Ectodermal cell (in vitro differentiated cells): Measurements from ENCODE around the gene RYR3.

Experiments used
- H3K27ac ChIP-seq: 2 replicates; pipeline ENCODE4 v1.7.0; 2013; ENCODE audit warnings: mild to moderate bottlenecking, low read depth, low read length; ENCODE audit not compliant: insufficient read depth, poor library complexity, severe bottlenecking
- H3K27me3 ChIP-seq: 2 replicates; pipeline ENCODE4 v1.7.0; 2013; ENCODE audit warnings: mild to moderate bottlenecking, low read length; ENCODE audit not compliant: insufficient read depth, control insufficient read depth, poor library complexity, severe bottlenecking
- H3K36me3 ChIP-seq: one replicate; pipeline ENCODE4 v1.7.0; 2013; ENCODE audit warnings: low read length; ENCODE audit not compliant: control insufficient read depth, insufficient read depth
- H3K4me1 ChIP-seq: one replicate; pipeline ENCODE4 v1.7.0; 2013; ENCODE audit warnings: low read length; ENCODE audit not compliant: control insufficient read depth, insufficient read depth
- H3K4me3 ChIP-seq: 2 replicates; pipeline ENCODE4 v1.7.0; 2013; ENCODE audit warnings: low read depth, low read length, control low read depth; ENCODE audit not compliant: insufficient read depth
- H3K9me3 ChIP-seq: 2 replicates; pipeline ENCODE4 v1.7.0; 2013; ENCODE audit warnings: mild to moderate bottlenecking, low read length, moderate library complexity; ENCODE audit not compliant: control insufficient read depth
- WGBS, 2 experiments: methylation state at CpG; one replicate each; pipeline ENCODE4 v1.1.7; 2013; ENCODE audit warnings: missing lambda C conversion rate in 2 of 2; 5-methylcytosine and 5-hydroxymethylcytosine counted together

The RYR3 gene

DNA sequence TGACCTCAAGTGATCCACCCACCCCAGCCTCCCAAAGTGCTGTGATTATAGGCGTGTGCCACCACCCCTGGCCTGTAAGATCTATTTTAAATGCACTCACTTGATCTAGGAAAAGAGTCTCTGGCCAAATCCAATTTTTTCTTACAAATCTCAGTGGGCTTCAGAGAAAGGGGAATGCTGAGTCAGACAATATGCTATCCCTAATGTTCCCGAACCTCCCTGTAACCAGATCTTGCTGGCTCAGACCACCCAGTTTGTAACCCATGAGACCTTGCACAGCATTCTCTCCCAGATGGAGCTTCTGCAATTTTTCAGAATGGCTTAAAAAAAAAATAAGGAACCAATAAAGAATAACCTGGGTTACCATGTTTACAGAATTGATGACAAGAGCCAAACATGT, 205.8 kb downstream of the RYR3 start:
- H3K9me3 ChIP-seq = no peaks in the 10 kb centered on the region
- no peaks in the 10 kb centered on the region for H3K27me3 ChIP-seq
- no peaks in the 10 kb centered on the region for H3K36me3 ChIP-seq
- H3K27ac ChIP-seq = no peak overlapping the region
- WGBS, 2 experiments = 84 to 88% methylated on average over 2 of the region's 2 CpGs
- no peaks in the 10 kb centered on the region for H3K4me1 ChIP-seq
- H3K4me3 ChIP-seq = no peak overlapping the region

DNA sequence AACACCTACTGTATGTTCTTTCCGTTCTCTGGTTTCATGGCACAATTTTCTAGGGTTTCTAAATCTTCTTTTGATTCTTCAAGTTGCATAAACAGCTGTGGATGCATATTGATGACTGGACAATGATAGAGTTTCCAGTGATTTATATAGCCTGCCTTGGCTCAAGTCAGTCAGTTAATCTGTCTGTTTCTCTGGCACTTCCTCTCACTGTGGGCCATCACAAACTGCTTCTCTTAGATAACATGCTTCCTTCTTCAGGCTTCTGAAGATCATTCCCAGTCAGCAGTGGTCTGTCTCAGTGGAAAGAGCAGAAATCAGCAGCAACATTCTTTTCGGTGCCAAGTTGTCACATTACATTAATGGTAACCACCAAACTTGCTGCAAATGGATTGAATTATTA, 207.2 kb downstream of the RYR3 start:
- no peaks in the 10 kb centered on the region for H3K4me1 ChIP-seq
- no peak overlapping the region for H3K27ac ChIP-seq
- H3K9me3 ChIP-seq = no peaks in the 10 kb centered on the region
- no peaks in the 10 kb centered on the region for H3K36me3 ChIP-seq
- H3K4me3 ChIP-seq = no peak overlapping the region
- WGBS, 2 experiments = 93% methylated on average over 2 of the region's 2 CpGs
- H3K27me3 ChIP-seq = no peaks in the 10 kb centered on the region

DNA sequence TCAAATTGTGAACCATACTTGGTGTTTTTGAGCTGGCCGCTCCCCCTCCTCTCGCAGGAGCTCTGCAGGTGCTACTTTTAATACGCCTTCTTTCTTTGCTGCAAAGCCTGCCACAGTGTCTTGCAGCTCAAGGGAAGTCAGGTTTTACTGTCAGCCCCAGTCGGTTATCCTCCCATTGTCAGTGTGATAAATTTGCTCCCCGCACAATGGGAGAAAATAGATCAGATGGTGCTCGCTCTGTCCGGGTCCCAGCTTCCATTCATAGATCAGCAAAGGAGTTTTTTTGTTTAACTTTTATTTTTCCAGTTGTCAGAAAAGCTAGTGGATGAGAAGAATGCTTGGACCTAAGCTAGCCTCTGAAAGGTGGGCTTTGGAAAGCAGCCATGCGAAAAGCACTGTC, 207.7 kb downstream of the RYR3 start:
- Histone ChIP-seq H3K36me3 (no peaks in the 10 kb centered on the region), H3K4me1 (no peaks in the 10 kb centered on the region), H3K9me3 (no peaks in the 10 kb centered on the region), H3K4me3 (no peak overlapping the region), H3K27ac (no peak overlapping the region), H3K27me3 (no peaks in the 10 kb centered on the region)
- 86 to 89% methylated on average over 7 to 8 of the region's 8 CpGs for WGBS, 2 experiments

DNA sequence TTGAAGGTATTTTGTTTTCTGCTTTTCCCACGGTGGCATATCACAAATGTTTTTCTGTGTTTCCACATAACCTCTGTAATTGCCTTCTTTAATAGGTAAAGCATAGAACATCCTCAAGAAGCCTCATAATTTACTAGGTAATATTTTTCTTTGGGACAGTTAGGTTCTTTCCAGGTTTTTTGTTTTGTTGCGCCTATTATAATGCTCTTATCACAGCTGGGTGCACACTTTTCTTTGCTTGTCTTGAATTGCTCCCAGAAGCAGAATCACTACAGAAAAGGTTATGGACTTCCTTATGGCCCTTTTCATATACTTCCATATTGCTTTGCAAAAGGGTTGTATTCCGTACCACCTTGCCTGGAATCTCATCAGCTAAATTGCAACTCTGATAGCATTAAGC, 213.5 kb downstream of the RYR3 start:
- H3K36me3 ChIP-seq = no peaks in the 10 kb centered on the region

DNA sequence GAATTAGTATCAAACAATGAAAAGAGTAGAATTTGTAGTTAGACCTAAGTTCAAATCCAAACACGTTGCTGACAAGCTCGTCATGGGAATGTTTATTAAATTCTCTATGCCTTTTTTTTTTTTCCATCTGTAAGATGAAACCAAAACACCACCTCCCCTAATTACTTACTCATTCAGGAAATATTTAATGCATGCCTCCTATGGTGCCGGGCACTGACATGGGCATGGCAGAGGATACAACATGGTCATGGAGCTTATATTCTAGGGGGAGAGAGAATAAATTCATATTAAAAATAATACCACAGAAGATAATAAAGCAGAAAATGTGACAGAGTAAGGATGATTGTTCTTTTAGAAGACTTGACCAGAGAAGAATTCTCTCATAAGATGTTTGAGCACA, 215.8 kb downstream of the RYR3 start:
- 82 to 85% methylated on average over 2 to 3 of the region's 3 CpGs for WGBS, 2 experiments
- H3K27ac ChIP-seq = no peak overlapping the region

More for the DNA sequence above, 213.5 kb downstream of the RYR3 start:
- WGBS, 2 experiments = 86 to 96% methylated on average over 2 to 3 of the region's 3 CpGs
- H3K4me1 ChIP-seq = no peaks in the 10 kb centered on the region
- no peak overlapping the region for H3K4me3 ChIP-seq
- H3K9me3 ChIP-seq = no peaks in the 10 kb centered on the region
- no peaks in the 10 kb centered on the region for H3K27me3 ChIP-seq
- H3K27ac ChIP-seq = no peak overlapping the region

DNA sequence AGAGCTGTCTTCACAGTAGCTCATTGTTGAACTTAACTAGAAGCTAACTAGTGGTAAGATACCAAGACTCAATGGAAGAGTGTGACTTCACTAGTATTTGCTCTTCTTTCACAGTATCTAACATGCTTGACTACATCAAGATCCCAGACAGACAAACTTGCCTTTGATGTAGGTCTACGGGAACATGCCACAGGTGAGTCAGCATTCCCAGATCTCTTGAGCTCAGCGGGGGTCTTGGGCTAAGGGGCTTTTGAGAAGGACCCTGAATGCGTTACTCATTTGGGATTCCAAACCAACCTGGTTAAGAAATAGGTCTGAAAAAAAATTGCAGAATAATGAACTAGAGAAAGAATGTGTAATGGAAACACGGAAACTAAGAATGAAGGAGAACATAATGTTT, 222.4 kb downstream of the RYR3 start:
- Histone ChIP-seq H3K27ac (no peak overlapping the region), H3K4me3 (no peak overlapping the region), H3K4me1 (no peaks in the 10 kb centered on the region), H3K36me3 (no peaks in the 10 kb centered on the region), H3K27me3 (no peaks in the 10 kb centered on the region), H3K9me3 (no peaks in the 10 kb centered on the region)
- WGBS, 2 experiments = 85 to 87% methylated on average over 4 of the region's 4 CpGs

More for the DNA sequence above, 215.8 kb downstream of the RYR3 start:
- Histone ChIP-seq H3K27me3 (no peaks in the 10 kb centered on the region), H3K9me3 (no peaks in the 10 kb centered on the region), H3K4me1 (no peaks in the 10 kb centered on the region), H3K4me3 (no peak overlapping the region), H3K36me3 (no peaks in the 10 kb centered on the region)

DNA sequence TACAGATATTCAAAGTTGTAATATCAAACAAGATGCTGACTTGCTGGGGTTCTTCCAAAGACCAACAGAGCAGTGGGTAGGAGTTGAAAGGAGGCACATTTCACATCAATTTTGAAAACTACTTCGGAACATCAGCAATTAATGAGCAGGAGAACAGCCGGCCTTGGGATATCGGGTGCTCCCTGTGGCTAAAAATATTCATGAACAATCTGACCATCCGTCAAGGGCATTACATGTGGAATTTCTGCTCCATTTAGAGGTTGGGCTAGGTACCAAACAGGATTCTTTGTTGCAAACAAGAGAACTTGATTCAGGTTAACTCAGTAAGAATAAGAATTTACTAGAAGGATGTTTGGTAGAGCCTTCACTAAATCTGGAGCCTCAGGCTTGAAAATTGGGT, 223.9 kb downstream of the RYR3 start:
- Histone ChIP-seq H3K27me3 (no peaks in the 10 kb centered on the region), H3K36me3 (no peaks in the 10 kb centered on the region), H3K9me3 (no peaks in the 10 kb centered on the region), H3K27ac (no peak overlapping the region), H3K4me1 (no peaks in the 10 kb centered on the region), H3K4me3 (no peak overlapping the region)
- WGBS, 2 experiments = 91 to 92% methylated on average over 4 of the region's 4 CpGs

DNA sequence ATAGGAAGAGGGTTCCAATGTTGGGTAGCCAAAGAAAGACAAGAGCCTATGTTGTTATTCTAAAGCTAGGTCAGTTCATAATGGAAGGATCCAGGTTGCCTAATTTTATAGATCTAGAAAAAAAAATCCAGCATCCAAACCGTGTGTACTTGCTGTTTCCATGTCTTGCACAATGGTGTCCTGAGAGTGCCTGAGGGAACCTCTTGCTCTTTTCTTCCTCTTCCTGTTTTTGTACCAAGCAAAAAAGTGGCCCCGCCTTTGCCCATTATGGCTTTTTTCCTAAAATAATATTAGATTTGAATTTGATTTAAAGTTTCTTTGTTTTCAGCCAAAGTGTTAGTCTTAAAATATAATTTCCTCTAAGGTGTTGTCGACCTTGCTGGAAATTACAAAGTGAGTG, 224.4 kb downstream of the RYR3 start:
- H3K27me3 ChIP-seq = no peaks in the 10 kb centered on the region
- H3K4me3 ChIP-seq = no peak overlapping the region
- H3K4me1 ChIP-seq = no peaks in the 10 kb centered on the region
- 92 to 100% methylated on average over 1 to 3 of the region's 3 CpGs for WGBS, 2 experiments
- no peaks in the 10 kb centered on the region for H3K9me3 ChIP-seq
- no peaks in the 10 kb centered on the region for H3K36me3 ChIP-seq
- no peak overlapping the region for H3K27ac ChIP-seq

DNA sequence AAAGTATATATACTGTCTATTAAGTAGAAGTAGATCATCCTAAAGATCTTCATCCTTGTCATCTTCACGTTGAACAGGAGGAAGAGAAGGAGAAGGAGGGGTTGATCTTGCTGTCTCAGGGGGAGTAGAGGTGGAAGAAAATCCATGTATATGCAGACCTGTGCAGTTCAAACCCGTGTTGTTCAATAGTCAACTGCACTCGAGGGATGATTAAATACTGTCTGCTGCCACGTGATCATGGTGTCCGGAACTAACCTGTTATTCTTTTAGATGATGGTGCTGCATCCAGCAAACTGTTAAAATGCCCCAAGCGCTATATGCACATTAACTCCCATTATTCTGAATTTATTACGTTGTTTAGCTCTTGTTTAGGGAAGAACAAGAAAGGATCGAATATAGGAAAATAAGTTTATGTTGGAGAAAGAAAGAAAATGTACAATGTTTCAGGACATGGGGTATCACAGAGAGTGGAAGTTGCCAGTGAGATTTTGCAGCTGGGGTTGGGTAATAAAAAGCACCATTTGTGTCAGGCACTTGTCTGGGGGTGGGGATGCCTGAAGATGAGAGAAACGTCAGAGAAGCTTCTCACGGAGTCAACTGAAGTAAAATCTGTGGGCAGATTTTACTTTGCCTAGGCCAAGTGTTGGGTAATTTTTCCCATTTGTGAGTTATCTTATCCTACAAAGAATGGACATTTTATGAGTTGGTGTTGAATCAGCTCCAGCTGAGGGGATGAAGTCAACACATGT, 229.2 kb downstream of the RYR3 start:
- Histone ChIP-seq H3K27ac (no peak overlapping the region), H3K36me3 (no peaks in the 10 kb centered on the region), H3K27me3 (no peaks in the 10 kb centered on the region), H3K9me3 (no peaks in the 10 kb centered on the region), H3K4me1 (no peaks in the 10 kb centered on the region), H3K4me3 (no peak overlapping the region)
- 91 to 94% methylated on average over 9 to 10 of the region's 10 CpGs for WGBS, 2 experiments

DNA sequence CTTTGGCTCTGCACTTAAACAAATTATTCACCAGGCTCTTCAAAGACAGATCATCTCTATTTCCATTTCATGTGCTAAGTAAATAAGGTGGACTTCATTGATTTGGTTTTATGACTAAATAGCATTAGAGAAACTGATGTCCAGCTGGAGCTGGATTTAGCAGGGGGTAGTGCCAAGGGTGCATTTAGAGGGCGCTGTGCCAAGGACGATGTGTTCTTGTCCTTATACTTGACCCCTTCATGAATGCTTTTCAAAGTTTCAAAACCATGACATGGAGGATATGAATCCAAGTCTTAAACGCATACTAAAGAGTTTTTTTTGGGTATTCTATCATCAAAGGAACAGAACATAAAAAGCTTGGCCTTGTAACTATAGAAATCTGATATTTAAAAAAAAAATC, 233.2 kb downstream of the RYR3 start:
- no peaks in the 10 kb centered on the region for H3K4me1 ChIP-seq
- H3K27ac ChIP-seq = no peak overlapping the region
- H3K4me3 ChIP-seq = no peak overlapping the region
- H3K9me3 ChIP-seq = no peaks in the 10 kb centered on the region
- no peaks in the 10 kb centered on the region for H3K27me3 ChIP-seq
- no peaks in the 10 kb centered on the region for H3K36me3 ChIP-seq
- 91 to 95% methylated on average over 2 to 3 of the region's 3 CpGs for WGBS, 2 experiments

DNA sequence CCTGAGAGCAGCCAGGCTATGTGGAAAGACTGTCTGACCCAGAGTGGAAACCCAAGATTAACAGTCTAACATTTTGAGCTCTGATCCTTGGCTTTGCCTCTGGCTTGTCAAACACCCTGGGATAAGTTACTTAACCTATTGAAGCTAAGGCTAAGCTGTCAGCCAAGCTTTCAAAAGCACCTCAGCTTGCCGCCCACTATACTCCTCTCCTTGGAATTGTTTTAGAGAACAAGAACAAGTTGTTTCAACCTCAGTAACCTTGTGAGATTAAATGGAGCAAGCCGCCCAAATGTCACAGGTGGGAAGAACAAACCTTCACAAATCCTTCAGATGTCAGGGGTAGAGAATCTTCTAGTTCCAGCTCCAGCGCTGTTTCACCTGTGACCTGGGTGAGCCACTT, 235.1 kb downstream of the RYR3 start:
- WGBS, 2 experiments = 91 to 93% methylated on average over 3 of the region's 3 CpGs
- Histone ChIP-seq H3K27ac (no peak overlapping the region), H3K9me3 (no peaks in the 10 kb centered on the region)

More for the DNA sequence above, 235.1 kb downstream of the RYR3 start:
- Histone ChIP-seq H3K4me1 (no peaks in the 10 kb centered on the region), H3K4me3 (no peak overlapping the region), H3K36me3 (no peaks in the 10 kb centered on the region), H3K27me3 (no peaks in the 10 kb centered on the region)
